NOMO-1 treated with DMSO at 0.1 percent for 48 hours (cell line): ENCODE measurements around the gene ST13.
A peak's percentile ranks its signal among the peaks of the same experiment; 100 is the strongest.
"Not testable (repeated sequence)": the region's sequence is repeated elsewhere in the genome, so short reads cannot be mapped to it uniquely, and the experiment has no call there.

Experiments
- DNase-seq: peaks from one replicate; lab custom pipeline; 2025; ENCODE audit not compliant: unreplicated experiment; lab: John Stamatoyannopoulos, UW

The ST13 gene

GRCh38 chr22:40844951-40845350, 11.5 kb downstream of the ST13 start:
- no peak for DNase-seq

- DNase-seq, result no peak
These were observed 18.0 kb downstream of the ST13 start for GRCh38 chr22:40838486-40838885.

- no peak for DNase-seq
These were observed 21.8 kb downstream of the ST13 start for GRCh38 chr22:40834619-40835018.

GRCh38 chr22:40829131-40829530, 27.3 kb downstream of the ST13 start:
- DNase-seq, result no peak

- no peak for DNase-seq
These were observed 29.3 kb downstream of the ST13 start for GRCh38 chr22:40826984-40827741.

- DNase-seq, result not testable (repeated sequence)
These were observed 30.1 kb downstream of the ST13 start for GRCh38 chr22:40826292-40826691.

GRCh38 chr22:40823426-40823825, 33.0 kb downstream of the ST13 start:
- DNase-seq, result no peak

GRCh38 chr22:40819599-40820140, 36.8 kb downstream of the ST13 start:
- peak; percentile 37 for DNase-seq

- DNase-seq, result peak; percentile 80
These were observed 37.5 kb downstream of the ST13 start, which contains the start of gene SLC25A17 for GRCh38 chr22:40818747-40819598. Gene SLC25A17 (minus strand): TSS chr22:40819346. CDS start chr22:40819248, 98 bp downstream.

- DNase-seq, result peak; percentile 20
These were observed 38.2 kb downstream of the ST13 start for GRCh38 chr22:40818192-40818746.

- DNase-seq, result no peak
These were observed 38.7 kb downstream of the ST13 start for GRCh38 chr22:40817737-40818136.

GRCh38 chr22:40813912-40814315, 42.5 kb downstream of the ST13 start:
- no peak for DNase-seq

GRCh38 chr22:40808018-40808841, 48.2 kb downstream of the ST13 start:
- no peak for DNase-seq

- no peak for DNase-seq
These were observed 49.7 kb downstream of the ST13 start for GRCh38 chr22:40806711-40807110.

- no peak for DNase-seq
These were observed 50.7 kb downstream of the ST13 start for GRCh38 chr22:40805699-40806203.

GRCh38 chr22:40805239-40805638, 51.2 kb downstream of the ST13 start:
- DNase-seq, result no peak

- no peak for DNase-seq
These were observed 53.1 kb downstream of the ST13 start for GRCh38 chr22:40803321-40803720.

- no peak for DNase-seq
These were observed 57.4 kb downstream of the ST13 start for GRCh38 chr22:40799008-40799407.

GRCh38 chr22:40797427-40797826, 59.0 kb downstream of the ST13 start:
- DNase-seq, result no peak

- DNase-seq, result no peak
These were observed 64.0 kb downstream of the ST13 start for GRCh38 chr22:40792451-40792850.
